ENCODE measurements around the gene SEPTIN1.

Gene SEPTIN1

GRCh38 chr16:30382111-30382881, at the start of gene SEPTIN1:
Gene SEPTIN1 (minus strand): TSS chr16:30382561. CDS start chr16:30382542, 19 bp downstream.
- no peak for DNase-seq

DNA sequence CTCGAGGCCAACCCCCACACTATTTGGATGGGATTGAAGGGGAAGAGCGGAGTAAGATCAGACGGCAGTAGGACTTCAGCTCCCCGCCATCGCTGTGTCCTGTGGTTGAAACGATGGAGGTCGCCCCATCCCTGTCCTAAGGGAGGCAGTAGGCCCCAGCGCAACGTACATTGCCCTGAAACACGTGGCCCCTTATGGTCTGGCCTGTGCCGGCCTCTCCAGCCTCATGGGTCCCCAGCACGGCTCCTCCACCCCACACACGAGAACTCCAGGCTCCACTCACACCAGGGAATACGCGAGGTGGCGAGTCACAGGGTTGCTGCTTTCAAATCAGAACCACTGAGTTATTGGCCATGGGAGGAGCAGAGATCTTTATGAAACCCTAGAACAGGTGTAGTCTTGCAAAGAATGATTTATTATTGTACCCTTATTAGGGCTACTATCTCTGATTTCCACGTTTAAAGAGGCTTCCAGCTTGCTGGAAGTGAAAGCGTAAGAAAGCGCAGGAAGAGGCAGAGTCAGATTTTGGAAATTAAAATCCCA, 48.1 kb upstream of the SEPTIN1 start:
- DNase-seq, result peak in 1 of 3 donors; percentile 18

DNA sequence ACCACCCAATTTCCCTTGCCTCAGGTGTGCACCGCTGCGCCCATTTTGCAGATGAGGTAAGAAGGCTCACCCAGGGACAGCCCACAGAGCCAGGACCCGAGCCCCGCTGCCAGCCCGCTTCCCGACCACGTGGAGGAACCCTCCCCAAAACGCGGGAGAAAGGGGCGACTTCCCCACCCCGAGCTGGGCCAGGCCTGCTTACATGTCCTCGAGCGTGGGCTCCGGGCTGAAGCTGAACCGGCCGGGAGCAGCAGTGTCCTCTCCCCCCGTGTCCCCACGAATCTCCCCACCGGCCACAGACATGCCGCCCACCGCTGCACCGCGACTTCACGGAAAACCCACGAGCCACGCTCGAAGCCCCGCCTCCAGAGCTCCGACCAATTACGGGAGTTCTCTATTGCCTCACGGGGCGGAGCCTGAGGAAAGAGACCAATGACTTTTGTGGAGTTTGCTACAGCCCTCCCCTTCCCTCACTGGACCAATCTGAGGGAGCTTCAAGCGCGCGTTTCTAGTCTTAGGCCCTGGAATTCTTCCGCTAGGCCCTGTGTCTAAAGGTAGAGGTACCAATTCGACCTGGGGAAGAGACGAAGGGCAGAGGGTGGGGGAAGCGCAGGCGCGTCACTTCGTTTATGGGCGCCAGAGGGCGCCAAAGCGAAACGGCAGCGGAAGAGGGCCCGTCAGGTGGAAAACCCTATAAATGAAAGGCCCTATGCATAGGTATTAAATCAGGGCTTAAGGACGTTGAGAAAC, 47.5 kb upstream of the SEPTIN1 start, which contains the start of gene DCTPP1:
TSS of gene DCTPP1 (minus strand) at position 353 of the 750 bp plus-strand sequence. CDS start at position 303, 50 bp downstream.
- DNase-seq, result peak; percentile 97 to 98 (median 98)

GRCh38 chr16:30429418-30429677, 47.0 kb upstream of the SEPTIN1 start:
- no peak for DNase-seq

DNA sequence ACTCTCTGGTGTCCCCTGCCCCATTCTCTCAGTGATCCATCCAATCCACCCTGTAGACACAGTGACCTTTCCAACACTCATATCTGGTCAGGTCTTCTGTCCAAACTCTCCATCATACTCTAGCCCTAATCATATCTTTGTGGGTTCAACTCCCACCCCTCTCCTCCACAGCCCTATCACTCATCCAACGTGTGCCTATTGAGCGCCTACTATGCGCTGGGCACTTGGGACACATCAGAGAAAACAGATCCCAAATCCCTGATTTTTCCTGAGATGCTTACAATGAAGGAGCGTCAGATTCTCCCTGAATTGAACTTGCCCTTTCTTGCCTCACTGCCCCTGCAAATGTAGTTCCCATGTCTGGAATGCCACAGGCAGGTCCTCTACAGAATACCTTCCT, 45.7 kb upstream of the SEPTIN1 start:
- no peak for DNase-seq

- DNase-seq, result no peak
Measured at GRCh38 chr16:30421010-30421409, 38.6 kb upstream of the SEPTIN1 start.

DNA sequence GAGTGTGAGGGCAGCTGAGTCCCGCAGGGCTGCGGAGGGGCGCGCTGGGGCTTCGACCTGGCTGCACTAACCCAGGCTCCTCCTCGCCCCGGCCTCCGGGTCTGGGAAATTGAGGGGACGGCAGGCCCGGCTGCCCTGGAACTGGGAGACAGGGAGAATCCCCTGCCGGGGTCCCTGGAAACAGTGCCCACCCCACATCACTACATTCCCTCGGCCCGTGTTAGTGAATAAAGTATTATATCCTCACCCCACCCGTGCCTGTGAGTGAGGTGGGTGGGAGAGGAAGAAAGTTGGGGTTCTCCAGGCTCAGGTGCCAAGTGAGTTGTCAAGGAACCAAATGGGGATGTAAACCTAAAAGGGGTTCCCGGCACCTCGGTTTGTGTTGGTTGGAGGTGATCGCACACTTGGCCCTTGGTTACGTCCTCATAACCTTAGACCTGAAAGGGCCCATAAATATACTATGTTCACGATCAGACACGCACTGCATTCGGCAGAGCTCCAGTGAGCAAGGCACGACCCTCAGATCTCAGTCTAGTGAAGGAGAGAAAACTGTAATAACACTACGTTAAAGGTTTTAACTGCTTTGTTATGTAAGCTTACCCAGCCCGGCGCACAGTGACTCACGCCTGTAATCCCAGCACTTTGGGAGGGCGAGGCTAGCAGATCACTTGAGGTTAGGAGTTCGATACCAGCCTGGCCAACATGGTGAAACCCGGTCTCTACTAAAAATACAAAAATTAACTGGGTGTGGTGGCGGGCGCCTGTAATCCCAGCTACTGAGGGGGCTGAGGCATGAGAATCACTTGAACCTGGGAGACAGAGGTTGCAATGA, 36.2 kb upstream of the SEPTIN1 start:
- DNase-seq, result peak in 2 of 3 donors; percentile 16 to 25

GRCh38 chr16:30417529-30418349, 35.4 kb upstream of the SEPTIN1 start:
- peak; percentile 84 to 91 (median 90) for DNase-seq

DNA sequence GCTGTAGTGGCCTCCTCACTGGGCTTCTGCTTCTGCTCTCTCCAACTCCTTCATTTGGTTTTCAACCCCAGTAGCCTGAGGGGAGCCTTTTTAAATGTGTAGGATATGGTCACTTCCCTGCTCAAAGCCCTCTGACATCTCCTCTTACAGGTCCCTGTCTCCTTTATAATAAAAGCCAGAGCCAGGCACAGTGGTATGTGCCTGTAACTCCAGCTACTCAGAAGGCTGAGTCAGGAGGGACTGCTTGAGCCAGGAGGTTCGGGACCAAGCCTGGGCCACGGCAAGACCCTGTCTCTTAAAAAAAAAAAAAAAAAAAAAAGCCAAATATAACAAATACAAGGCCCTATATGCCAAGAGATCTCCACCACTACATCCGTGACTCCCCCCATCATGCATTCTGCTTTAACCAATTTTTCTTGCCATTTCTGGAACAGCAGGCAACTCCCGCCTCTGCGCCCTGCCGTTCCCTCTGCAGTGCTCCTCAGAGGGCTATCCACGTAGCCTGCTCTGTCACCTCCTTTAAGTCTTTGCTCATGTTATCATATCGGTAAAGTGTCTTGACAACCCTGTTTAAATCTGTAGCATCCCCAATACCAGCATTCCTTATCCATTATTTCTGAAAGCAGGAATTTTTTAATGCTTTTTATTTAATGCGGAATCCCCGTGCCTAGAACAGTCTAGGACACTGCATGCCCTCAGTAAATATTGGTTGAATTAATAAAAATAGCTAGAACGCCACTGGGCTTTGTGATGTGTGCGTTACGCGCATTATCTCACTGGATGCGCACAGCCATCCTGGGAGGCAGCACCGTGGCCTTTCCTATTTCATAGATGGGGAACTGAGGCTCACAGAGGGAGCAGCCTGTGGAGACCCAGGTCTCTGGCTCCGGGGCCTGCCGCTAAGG, 34.5 kb upstream of the SEPTIN1 start:
- DNase-seq, result no peak

GRCh38 chr16:30416047-30416603, 33.8 kb upstream of the SEPTIN1 start:
- DNase-seq, result no peak

GRCh38 chr16:30414159-30414558, 31.8 kb upstream of the SEPTIN1 start:
- DNase-seq, result no peak

DNA sequence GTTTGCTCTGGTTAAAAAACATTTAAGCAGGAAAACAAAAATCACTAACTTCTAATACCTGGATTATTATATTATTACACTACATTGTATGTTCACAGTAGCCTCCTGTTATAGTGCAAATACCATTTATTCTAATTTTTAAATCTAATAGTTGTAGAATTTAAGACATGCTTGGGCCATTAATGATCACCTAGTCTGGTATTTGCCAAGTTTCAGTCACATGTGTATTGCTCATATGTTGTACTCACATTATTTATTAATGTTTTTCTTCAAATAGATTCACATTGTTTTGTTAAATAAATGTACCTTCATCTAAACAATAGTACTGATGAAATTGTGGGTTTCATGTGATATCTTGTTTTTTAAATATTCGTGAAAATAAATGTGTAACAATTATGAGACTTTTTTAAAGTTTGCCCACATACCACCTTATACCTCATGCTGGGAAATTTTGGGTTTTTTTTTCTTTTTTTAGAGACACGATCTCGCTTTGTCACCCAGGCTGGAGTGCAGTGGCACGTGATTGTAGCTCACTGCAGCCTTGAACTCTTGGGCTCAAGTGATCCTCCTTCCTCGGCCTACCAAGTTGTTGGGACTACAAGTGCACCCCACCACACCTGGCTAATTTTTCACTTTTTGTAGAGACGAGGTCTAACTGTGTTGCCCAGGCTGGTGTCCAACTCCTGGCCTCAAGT, 30.9 kb upstream of the SEPTIN1 start:
- DNase-seq, result no peak

DNA sequence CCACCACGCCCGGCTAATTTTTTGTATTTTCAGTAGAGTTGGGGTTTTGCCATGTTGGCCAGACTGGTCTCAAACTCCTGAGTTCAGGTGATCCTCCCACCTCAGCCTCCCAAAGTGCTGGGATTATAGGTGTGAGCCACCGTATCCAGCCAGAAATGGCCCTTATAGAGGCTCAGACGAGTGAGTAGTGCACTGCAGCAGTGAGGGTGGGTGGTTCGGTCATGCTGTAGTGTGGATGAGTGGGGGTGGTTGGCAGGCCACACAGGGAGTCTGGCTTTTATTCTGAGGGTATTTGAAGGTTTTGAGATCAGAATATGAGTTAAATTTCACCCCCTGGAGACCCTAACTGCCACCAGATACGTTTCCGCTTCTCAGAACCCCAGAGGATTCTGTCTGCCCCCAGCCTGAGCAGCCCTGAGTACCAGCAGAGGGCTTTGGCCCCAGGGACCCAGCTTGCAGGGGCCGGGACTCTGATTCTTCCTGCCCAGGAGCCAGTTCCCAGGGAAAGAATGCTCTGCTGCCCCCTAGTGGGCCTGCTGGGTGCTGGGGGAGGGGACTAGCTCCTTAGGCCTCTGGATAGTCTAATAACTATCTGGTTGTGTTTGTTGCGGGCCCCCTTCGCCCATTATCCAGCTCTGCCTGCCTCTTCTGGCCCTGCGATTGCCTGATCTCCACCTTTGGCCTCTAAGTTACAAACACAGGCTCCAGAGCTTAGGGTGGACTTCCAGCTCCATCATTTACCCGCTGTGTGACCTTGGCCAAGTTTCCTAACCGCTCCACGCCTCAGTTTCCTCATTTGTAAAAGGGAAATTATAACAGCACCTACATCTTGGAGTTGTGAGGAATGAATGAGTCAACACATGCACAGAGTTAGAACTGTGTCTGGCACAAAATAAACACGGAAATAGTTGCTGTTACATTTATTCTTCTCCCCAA, 27.0 kb upstream of the SEPTIN1 start:
- peak; percentile 92 to 96 (median 95) for DNase-seq

- DNase-seq, result no peak
Measured at GRCh38 chr16:30407804-30408534, 25.6 kb upstream of the SEPTIN1 start.

GRCh38 chr16:30407102-30407803, 24.9 kb upstream of the SEPTIN1 start, which contains the start of gene ZNF771:
Gene ZNF771 (plus strand): TSS chr16:30407606. CDS start chr16:30408054, 448 bp downstream.
- peak; percentile 84 to 96 (median 93) for DNase-seq

- DNase-seq, result no peak
Measured at GRCh38 chr16:30406795-30407101, 24.4 kb upstream of the SEPTIN1 start.

DNA sequence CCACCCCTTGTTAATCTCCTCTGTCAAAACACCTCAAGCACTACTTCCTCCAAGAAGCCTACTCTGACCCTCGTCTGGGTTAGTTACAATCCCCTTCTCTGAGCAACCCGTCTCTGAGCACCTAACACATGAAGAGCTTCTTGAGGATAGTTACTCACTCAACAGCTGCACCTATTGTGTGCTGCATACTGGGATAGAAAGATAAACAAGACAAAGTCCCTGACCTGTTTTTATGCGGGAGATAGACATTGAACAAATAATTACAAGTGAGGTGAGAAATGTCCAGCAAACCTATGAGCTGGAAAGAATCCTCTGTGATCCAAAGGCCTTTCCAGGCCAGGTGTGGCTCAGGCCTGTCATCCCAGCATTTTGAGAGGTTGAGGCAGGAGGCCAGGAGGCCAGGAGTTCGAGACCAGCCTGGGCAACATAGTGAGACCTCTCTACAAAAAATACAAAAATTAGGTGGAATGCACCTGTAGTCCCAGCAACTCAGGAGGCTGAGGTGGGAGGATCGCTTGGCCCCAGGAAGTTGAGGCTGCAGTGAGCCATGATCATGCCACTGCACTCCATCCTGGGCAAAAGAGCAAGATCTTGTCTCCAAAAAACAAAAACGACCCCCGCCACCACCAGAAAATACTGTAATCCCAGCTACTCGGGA, 19.5 kb upstream of the SEPTIN1 start:
- no peak for DNase-seq
